Epithelial cell of proximal tubule (primary cell): ENCODE results near the gene LIN9. TPM values are rescaled to one million over a fixed set of nuclear protein-coding genes. Genes with fewer than 3 reads are reported as not detected.

Experiments
- DNase-seq: peaks from one replicate; pipeline ENCODE4 v3.0.0-alpha.2; 2011; ENCODE audit warnings: low read depth
- H3K4me3 ChIP-seq: 2 replicates; pipeline ENCODE4 v1.5.1; 2011; ENCODE audit warnings: low read depth, mild to moderate bottlenecking, low read length
- total RNA-seq: library from RNA; depleted of rRNA; stranded (reverse); fragments of >200 nt; gene quantifications from 2 replicates; pipeline ENCODE4 v1.2.3, GENCODE V29; 2015
- TF ChIP-seq, protein P1 (sequence below): conservative IDR thresholded peaks from 2 replicates; pipeline ENCODE4 v1.5.1; 2012; ENCODE audit warnings: low read depth, mild to moderate bottlenecking, low read length

LIN9 gene
- total RNA-seq, 1 donor from 2014 or later: 5.5 TPM

DNA sequence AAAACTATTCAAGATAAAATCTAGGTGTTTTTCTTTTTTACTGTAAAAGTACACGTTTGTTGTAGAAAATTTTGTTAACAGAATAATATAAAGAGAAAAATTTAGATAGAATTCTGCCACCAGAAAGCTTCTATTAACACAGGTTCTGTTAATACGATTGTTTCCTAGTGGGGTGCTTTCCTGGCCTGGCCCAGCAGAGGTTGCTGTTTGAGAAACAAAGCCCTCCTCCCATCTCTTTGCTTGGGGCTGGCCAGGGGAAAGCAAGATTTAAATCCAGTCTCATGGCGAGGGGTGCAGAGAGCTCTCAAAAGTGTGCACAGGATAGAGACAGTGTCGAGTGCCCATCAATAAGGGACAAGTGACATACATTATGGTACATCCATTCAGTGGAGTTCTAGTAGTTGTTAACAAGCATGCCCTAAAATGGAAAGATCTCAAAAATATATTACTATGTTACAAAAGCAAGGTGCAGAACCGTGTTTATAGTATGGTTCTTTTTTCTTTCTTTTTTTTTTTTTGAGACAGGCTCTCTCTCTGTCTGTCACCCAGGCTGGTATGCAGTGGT lies 107.9 kb downstream of the LIN9 start:
- DNase-seq: no peak
- TF ChIP-seq, protein P1, sequence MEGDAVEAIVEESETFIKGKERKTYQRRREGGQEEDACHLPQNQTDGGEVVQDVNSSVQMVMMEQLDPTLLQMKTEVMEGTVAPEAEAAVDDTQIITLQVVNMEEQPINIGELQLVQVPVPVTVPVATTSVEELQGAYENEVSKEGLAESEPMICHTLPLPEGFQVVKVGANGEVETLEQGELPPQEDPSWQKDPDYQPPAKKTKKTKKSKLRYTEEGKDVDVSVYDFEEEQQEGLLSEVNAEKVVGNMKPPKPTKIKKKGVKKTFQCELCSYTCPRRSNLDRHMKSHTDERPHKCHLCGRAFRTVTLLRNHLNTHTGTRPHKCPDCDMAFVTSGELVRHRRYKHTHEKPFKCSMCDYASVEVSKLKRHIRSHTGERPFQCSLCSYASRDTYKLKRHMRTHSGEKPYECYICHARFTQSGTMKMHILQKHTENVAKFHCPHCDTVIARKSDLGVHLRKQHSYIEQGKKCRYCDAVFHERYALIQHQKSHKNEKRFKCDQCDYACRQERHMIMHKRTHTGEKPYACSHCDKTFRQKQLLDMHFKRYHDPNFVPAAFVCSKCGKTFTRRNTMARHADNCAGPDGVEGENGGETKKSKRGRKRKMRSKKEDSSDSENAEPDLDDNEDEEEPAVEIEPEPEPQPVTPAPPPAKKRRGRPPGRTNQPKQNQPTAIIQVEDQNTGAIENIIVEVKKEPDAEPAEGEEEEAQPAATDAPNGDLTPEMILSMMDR: peak; percentile 59

DNA sequence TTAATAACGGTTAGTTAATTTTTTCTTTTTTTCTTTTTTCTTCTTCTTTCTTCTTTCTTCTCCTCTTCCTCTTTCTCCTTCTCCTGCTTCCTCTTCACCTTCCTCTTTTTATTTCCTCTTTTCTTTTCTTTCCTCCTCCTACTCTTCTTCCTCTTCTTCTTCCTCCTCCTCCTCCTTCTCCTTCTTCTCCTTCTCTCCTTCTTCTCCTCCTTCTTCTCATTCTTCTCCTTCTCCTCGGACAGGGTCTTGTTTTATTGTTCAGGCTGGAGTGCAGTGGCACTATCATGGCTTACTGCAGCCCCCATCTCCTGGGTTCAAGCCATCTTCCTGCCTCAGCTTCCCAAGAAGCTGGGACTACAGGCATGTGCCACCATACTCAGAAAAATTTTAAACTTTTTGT lies 109.0 kb downstream of the LIN9 start:
- no peak for DNase-seq
- TF ChIP-seq, protein P1: no peak
- H3K4me3 ChIP-seq: no peak overlapping the region

More for the DNA sequence above, 107.9 kb downstream of the LIN9 start:
- H3K4me3 ChIP-seq: no peak overlapping the region

DNA sequence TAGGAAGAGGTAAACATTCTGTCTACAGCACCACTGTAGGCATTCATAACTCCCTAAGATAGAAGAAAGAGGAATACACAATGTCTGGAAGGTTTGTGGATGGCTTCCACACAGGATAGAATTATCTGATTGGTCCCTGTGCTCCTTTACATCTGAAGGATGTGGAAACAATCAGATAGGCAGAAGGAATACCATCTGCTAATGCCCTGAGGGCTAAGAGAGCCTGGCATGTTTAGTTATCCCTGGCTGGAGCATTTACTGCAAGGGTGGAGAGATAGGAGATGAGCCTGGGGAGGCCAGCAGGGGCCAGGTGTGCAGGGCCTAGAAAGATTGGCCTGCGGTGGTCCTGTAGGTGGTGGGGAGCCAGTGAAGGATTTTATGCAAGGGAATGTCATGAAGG lies 113.8 kb downstream of the LIN9 start:
- no peak for DNase-seq
- TF ChIP-seq, protein P1: no peak
- H3K4me3 ChIP-seq: no peak overlapping the region

DNA sequence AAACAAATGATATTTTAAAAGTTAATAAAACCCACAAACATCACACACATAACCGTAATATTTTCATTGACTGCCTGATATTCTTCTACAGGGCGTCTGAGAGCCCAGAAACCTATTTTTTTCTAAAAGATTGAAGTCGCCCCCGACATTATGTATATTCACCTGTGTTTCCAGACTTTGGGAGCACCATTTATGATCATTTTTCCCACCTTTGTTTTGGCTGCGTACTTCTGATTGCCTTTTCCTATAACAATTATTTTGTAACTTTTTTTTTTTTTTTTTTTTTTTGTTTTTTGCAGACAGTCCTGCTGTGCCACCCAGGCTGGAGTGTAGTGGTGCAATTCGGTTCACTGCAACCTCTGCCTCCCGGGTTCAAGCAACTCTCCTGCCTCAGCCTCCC lies 121.6 kb downstream of the LIN9 start:
- H3K4me3 ChIP-seq: peak overlapping the region; percentile 85
- no peak for DNase-seq
- TF ChIP-seq, protein P1: no peak

DNA sequence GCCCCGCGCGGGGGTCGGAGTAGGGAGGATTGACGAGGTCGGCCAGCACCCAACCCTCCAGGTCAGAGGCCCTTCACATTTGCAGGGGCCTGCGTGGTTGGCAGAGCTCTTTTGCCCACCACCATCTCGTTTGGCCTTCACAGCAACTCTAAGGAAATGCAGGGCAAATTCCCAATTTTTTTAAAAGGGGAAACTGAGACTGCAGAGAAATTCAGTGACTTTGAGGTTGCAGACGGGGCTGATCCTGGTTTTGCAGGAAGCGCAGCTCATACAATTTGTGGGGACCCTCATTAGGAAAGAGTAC lies 122.0 kb downstream of the LIN9 start:
- DNase-seq: no peak
- TF ChIP-seq, protein P1: peak; percentile 13
- H3K4me3 ChIP-seq: peak overlapping the region; percentile 85

DNA sequence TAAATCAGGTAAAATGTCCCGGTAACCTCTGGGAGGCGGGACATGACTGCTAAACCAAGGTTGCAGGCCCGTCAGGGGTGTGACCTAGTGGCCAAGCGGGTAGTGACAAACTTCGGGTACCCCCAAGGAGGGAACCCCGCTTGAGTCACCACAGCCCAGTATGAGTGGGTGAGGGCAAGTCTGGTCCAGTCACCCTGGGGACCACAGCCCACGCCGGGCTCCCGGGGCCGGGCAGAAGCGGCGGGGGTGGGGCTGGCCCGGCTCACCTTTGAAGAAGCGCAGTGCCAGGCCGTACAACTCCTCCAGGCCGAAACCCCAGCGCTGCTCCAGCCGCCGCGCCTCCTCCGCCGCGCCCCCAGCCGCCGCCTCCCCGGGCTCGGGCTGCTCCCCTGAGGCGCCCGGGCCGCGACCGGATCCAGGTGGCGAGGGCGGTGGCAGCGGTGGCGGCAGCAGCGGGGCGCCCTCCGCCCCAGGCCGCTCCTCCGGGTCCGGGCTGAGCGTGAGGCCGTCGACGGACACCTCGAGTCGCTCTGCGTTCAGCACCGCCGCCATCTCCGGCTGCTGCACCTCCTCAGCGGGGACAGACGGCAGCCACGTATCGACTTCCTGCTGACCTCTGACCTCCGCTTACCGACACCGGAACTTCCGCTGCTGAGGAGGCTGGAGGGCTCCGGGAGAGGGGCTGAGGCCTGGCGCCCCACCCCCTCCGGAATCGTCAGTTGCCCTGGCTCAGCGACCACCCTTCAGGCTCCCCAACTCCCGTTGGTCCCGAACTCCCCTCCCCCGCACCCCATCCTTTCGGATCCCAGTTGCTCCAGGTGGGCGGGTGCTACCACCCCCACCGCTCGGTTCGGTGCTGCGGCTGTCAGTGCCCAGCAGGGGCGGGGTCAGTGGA lies 122.6 kb downstream of the LIN9 start, which contains the start of gene ACBD3:
TSS of gene ACBD3 (minus strand) at position 618 of the 895 bp plus-strand sequence. CDS start at position 552, 66 bp downstream.
- TF ChIP-seq, protein P1: no peak
- no peak for DNase-seq
- peak within 1 kb of the TSS; percentile 85 for H3K4me3 ChIP-seq
